ENCODE measurements around the gene STK17B. TPM values are rescaled to one million over a fixed set of nuclear protein-coding genes. Genes with fewer than 3 reads are reported as not detected.

The STK17B gene
- total and polyA plus RNA-seq, 2 of the 13 experiments (the other 11 are each of a cell fraction or from before 2014, with no cell fraction given): 1.6 to 4.5 TPM

DNA sequence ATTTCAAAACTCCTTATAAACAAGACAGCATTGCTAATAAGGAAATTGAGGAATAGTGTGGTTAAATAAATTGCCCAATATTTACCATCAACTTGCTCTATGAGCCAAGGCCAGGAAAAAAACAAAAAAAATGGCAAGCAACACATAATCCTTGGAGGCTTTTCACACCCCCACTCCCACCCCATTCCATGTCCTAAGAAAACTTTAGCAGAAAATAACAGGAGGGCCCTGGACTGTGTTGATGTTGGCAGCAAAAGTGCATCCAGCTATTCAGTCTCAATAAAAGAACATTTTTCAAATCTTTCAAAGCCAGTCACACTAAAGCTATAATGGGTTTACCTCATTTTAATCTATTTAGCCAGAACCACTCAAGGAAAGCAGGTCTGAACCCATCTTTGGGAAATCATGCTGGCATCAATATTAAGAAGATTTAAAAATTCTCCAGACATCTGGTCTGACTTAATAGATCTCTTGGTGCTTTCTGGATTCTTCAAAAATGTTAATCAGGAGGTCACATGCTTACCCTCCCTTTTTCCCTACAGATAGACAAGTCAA lies 34.6 kb upstream of the STK17B start:
- Histone ChIP-seq H3K4me2 (ENCODE audit: low read depth, low read length) (no peak overlapping the region), H3K4me1 (ENCODE audit: insufficient read depth, low read length) (no peaks in the 10 kb centered on the region), H3K36me3 (replicated peaks in 1 of 2; ENCODE audit: control insufficient read depth in 1 of 2, insufficient read depth in 2 of 2, low read length in 2 of 2) (no peaks in the 10 kb centered on the region), H3K27me3 (ENCODE audit: control insufficient read depth in 1 of 2, insufficient read depth in 2 of 2, low read length in 2 of 2) (no peaks in the 10 kb centered on the region), H4K20me1 (ENCODE audit: insufficient read depth, low read length) (no peaks in the 10 kb centered on the region), H3K27ac (ENCODE audit: extremely low read length, insufficient read depth, low read length) (no peak overlapping the region), H3K9ac (ENCODE audit: insufficient read depth, low read depth, low read length) (no peak overlapping the region), H3K4me3 (replicated peaks in 1 of 3; ENCODE audit: insufficient read depth in 1 of 3, low read depth in 2 of 3, low read length in 3 of 3) (no peak overlapping the region), H3K79me2 (ENCODE audit: insufficient read depth, low read length) (no peaks in the 10 kb centered on the region), H2AFZ (ENCODE audit: low read length) (no peak overlapping the region), H3K9me3 (ENCODE audit: low read length) (no peaks in the 10 kb centered on the region)
- ATAC-seq: no peak
- intact Hi-C loops (cut with micrococcal nuclease; ENCODE audit: unreplicated experiment): no loop called here
- DNase-seq (ENCODE audit: low spot score): no peak
- FAIRE-seq: no peak
- in situ Hi-C loops (cut with HindIII; ENCODE audit: extremely low pct_ligation_motif_present, low pct_unique_long_range_greater_than_20kb): no loop called here
- TF ChIP-seq CENPBD1 (CRISPR knock-in tag; IDR thresholded peaks at IDR 0.05; ENCODE audit: borderline replicate concordance, low read depth) (no peak), BORCS8-MEF2B (CRISPR knock-in tag; IDR thresholded peaks at IDR 0.05) (no peak), SKI (IDR thresholded peaks at IDR 0.05; ENCODE audit: partially characterized antibody) (no peak), HMGA1 (CRISPR knock-in tag; conservative IDR thresholded peaks at IDR 0.05) (no peak), ZFP82 (CRISPR knock-in tag; IDR thresholded peaks at IDR 0.05; ENCODE audit: borderline replicate concordance) (no peak), ZNF879 (CRISPR knock-in tag; IDR thresholded peaks at IDR 0.05) (no peak), ZFYVE20 (CRISPR knock-in tag; IDR thresholded peaks at IDR 0.05; ENCODE audit: borderline replicate concordance, low read depth) (no peak), SMAD1 (CRISPR knock-in tag; IDR thresholded peaks at IDR 0.05; ENCODE audit: borderline replicate concordance, low read depth) (no peak), DR1 (CRISPR knock-in tag; IDR thresholded peaks at IDR 0.05) (no peak), ATM (IDR thresholded peaks at IDR 0.05; ENCODE audit: borderline replicate concordance) (no peak), ZIK1 (CRISPR knock-in tag; IDR thresholded peaks at IDR 0.05; ENCODE audit: borderline replicate concordance, low read depth) (no peak), ZKSCAN1 (IDR thresholded peaks at IDR 0.05; ENCODE audit: low read length) (no peak), HCFC1 (IDR thresholded peaks at IDR 0.05; ENCODE audit: low read depth, low read length) (no peak), DMAP1 (CRISPR knock-in tag; IDR thresholded peaks at IDR 0.05) (no peak), TEAD2 (CRISPR knock-in tag; IDR thresholded peaks at IDR 0.05) (no peak), ZBTB7A (CRISPR knock-in tag; IDR thresholded peaks at IDR 0.05) (no peak), ZFP1 (CRISPR knock-in tag; IDR thresholded peaks at IDR 0.05) (no peak)
- TF ChIP-seq, protein P1, sequence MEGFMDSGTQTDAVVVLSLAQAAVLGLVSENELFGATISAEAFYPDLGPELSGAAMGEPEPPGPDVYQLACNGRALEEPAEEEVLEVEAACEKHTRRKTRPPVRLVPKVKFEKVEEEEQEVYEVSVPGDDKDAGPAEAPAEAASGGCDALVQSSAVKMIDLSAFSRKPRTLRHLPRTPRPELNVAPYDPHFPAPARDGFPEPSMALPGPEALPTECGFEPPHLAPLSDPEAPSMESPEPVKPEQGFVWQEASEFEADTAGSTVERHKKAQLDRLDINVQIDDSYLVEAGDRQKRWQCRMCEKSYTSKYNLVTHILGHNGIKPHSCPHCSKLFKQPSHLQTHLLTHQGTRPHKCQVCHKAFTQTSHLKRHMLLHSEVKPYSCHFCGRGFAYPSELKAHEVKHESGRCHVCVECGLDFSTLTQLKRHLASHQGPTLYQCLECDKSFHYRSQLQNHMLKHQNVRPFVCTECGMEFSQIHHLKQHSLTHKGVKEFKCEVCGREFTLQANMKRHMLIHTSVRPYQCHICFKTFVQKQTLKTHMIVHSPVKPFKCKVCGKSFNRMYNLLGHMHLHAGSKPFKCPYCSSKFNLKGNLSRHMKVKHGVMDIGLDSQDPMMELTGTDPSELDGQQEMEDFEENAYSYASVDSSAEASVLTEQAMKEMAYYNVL (CRISPR knock-in tag; IDR thresholded peaks at IDR 0.05; ENCODE audit: borderline replicate concordance): no peak
- TF ChIP-seq, protein P2, sequence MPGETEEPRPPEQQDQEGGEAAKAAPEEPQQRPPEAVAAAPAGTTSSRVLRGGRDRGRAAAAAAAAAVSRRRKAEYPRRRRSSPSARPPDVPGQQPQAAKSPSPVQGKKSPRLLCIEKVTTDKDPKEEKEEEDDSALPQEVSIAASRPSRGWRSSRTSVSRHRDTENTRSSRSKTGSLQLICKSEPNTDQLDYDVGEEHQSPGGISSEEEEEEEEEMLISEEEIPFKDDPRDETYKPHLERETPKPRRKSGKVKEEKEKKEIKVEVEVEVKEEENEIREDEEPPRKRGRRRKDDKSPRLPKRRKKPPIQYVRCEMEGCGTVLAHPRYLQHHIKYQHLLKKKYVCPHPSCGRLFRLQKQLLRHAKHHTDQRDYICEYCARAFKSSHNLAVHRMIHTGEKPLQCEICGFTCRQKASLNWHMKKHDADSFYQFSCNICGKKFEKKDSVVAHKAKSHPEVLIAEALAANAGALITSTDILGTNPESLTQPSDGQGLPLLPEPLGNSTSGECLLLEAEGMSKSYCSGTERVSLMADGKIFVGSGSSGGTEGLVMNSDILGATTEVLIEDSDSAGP (CRISPR knock-in tag; IDR thresholded peaks at IDR 0.05; ENCODE audit: borderline replicate concordance): no peak
- no TSS peak for BruUV-seq (replicated peaks)
- ChIA-PET CTCF (ENCODE audit: low intra/inter-chr PET ratio, low total read pairs) (no interaction called here), POLR2A (no interaction called here)

Data from HepG2 (cell line).